ENCODE results near the gene ZNF462.

Gene ZNF462

GRCh38 chr9:106920701-106921283, 57.8 kb downstream of the ZNF462 start:
- peaks cover 36% of the 10 kb centered on the region for H3K36me3 ChIP-seq (ENCODE audit: insufficient read depth, insufficient read length, low read length)
- peaks cover 6% of the 10 kb centered on the region for H3K9me3 ChIP-seq (ENCODE audit: insufficient read depth, low read length)
- no peak overlapping the region for H3K4me3 ChIP-seq (ENCODE audit: insufficient read length, low read depth)
- no peak for TF ChIP-seq YY1 (IDR thresholded peaks at IDR 0.05; ENCODE audit: insufficient read depth, insufficient read length)
- TF ChIP-seq ZNF274 (IDR thresholded peaks at IDR 0.05; ENCODE audit: low read depth, low read length) = no peak
- no peak for TF ChIP-seq SUZ12 (IDR thresholded peaks at IDR 0.05; ENCODE audit: extremely low read depth, insufficient read depth, insufficient read length)
- no peaks in the 10 kb centered on the region for H3K27me3 ChIP-seq (ENCODE audit: insufficient read depth, insufficient read length)
- H3K9ac ChIP-seq (ENCODE audit: insufficient read length, low read depth) = no peak overlapping the region
- peaks cover 3% of the 10 kb centered on the region for H3K4me1 ChIP-seq (ENCODE audit: insufficient read depth, insufficient read length)
- no peak for DNase-seq (ENCODE audit: low read depth, low spot score)

- Histone ChIP-seq H3K4me1 (ENCODE audit: insufficient read depth, insufficient read length) (peaks cover 3% of the 10 kb centered on the region), H3K27me3 (ENCODE audit: insufficient read depth, insufficient read length) (no peaks in the 10 kb centered on the region), H3K4me3 (ENCODE audit: insufficient read length, low read depth) (no peak overlapping the region), H3K9ac (ENCODE audit: insufficient read length, low read depth) (no peak overlapping the region), H3K36me3 (ENCODE audit: insufficient read depth, insufficient read length, low read length) (peaks cover 40% of the 10 kb centered on the region), H3K9me3 (ENCODE audit: insufficient read depth, low read length) (peaks cover 6% of the 10 kb centered on the region)
- no peak for DNase-seq (ENCODE audit: low read depth, low spot score)
- TF ChIP-seq YY1 (IDR thresholded peaks at IDR 0.05; ENCODE audit: insufficient read depth, insufficient read length) (peak; percentile 71), SUZ12 (IDR thresholded peaks at IDR 0.05; ENCODE audit: extremely low read depth, insufficient read depth, insufficient read length) (no peak), ZNF274 (IDR thresholded peaks at IDR 0.05; ENCODE audit: low read depth, low read length) (no peak)
Measured at GRCh38 chr9:106921341-106921899, 58.5 kb downstream of the ZNF462 start.

- Histone ChIP-seq H3K36me3 (ENCODE audit: insufficient read depth, insufficient read length, low read length) (peaks cover 45% of the 10 kb centered on the region), H3K27me3 (ENCODE audit: insufficient read depth, insufficient read length) (no peaks in the 10 kb centered on the region), H3K9me3 (ENCODE audit: insufficient read depth, low read length) (peaks cover 2% of the 10 kb centered on the region), H3K4me3 (ENCODE audit: insufficient read length, low read depth) (no peak overlapping the region), H3K9ac (ENCODE audit: insufficient read length, low read depth) (no peak overlapping the region), H3K4me1 (ENCODE audit: insufficient read depth, insufficient read length) (peaks cover 3% of the 10 kb centered on the region)
- no peak for DNase-seq (ENCODE audit: low read depth, low spot score)
- TF ChIP-seq ZNF274 (IDR thresholded peaks at IDR 0.05; ENCODE audit: low read depth, low read length) (no peak), SUZ12 (IDR thresholded peaks at IDR 0.05; ENCODE audit: extremely low read depth, insufficient read depth, insufficient read length) (no peak), YY1 (IDR thresholded peaks at IDR 0.05; ENCODE audit: insufficient read depth, insufficient read length) (no peak)
Measured at GRCh38 chr9:106922026-106922425, 59.1 kb downstream of the ZNF462 start.

- Histone ChIP-seq H3K27me3 (ENCODE audit: insufficient read depth, insufficient read length) (no peaks in the 10 kb centered on the region), H3K9me3 (ENCODE audit: insufficient read depth, low read length) (no peaks in the 10 kb centered on the region; the same call in 1 of the 2 replicates), H3K4me3 (ENCODE audit: insufficient read length, low read depth) (no peak overlapping the region), H3K9ac (ENCODE audit: insufficient read length, low read depth) (no peak overlapping the region), H3K36me3 (ENCODE audit: insufficient read depth, insufficient read length, low read length) (peaks cover 73% of the 10 kb centered on the region), H3K4me1 (ENCODE audit: insufficient read depth, insufficient read length) (peaks cover 3% of the 10 kb centered on the region)
- no peak for TF ChIP-seq SUZ12 (IDR thresholded peaks at IDR 0.05; ENCODE audit: extremely low read depth, insufficient read depth, insufficient read length)
- no peak for TF ChIP-seq YY1 (IDR thresholded peaks at IDR 0.05; ENCODE audit: insufficient read depth, insufficient read length)
- no peak for TF ChIP-seq ZNF274 (IDR thresholded peaks at IDR 0.05; ENCODE audit: low read depth, low read length)
- DNase-seq (ENCODE audit: low read depth, low spot score) = no peak
Measured at GRCh38 chr9:106925392-106925791, 62.4 kb downstream of the ZNF462 start.

- no peak overlapping the region for H3K4me3 ChIP-seq (ENCODE audit: insufficient read length, low read depth)
- H3K4me1 ChIP-seq (ENCODE audit: insufficient read depth, insufficient read length) = no peaks in the 10 kb centered on the region
- H3K9me3 ChIP-seq (ENCODE audit: insufficient read depth, low read length) = no peaks in the 10 kb centered on the region; the same call in 1 of the 2 replicates
- H3K9ac ChIP-seq (ENCODE audit: insufficient read length, low read depth) = no peak overlapping the region
- no peak for DNase-seq (ENCODE audit: low read depth, low spot score)
- H3K36me3 ChIP-seq (ENCODE audit: insufficient read depth, insufficient read length, low read length) = peaks cover 95% of the 10 kb centered on the region
- TF ChIP-seq ZNF274 (IDR thresholded peaks at IDR 0.05; ENCODE audit: low read depth, low read length) (no peak), YY1 (IDR thresholded peaks at IDR 0.05; ENCODE audit: insufficient read depth, insufficient read length) (no peak), SUZ12 (IDR thresholded peaks at IDR 0.05; ENCODE audit: extremely low read depth, insufficient read depth, insufficient read length) (no peak)
- H3K27me3 ChIP-seq (ENCODE audit: insufficient read depth, insufficient read length) = no peaks in the 10 kb centered on the region
Measured at GRCh38 chr9:106927916-106928315, 65.0 kb downstream of the ZNF462 start.

- no peaks in the 10 kb centered on the region for H3K27me3 ChIP-seq (ENCODE audit: insufficient read depth, insufficient read length)
- peaks cover 91% of the 10 kb centered on the region for H3K36me3 ChIP-seq (ENCODE audit: insufficient read depth, insufficient read length, low read length)
- no peak overlapping the region for H3K9ac ChIP-seq (ENCODE audit: insufficient read length, low read depth)
- TF ChIP-seq YY1 (IDR thresholded peaks at IDR 0.05; ENCODE audit: insufficient read depth, insufficient read length) (no peak), SUZ12 (IDR thresholded peaks at IDR 0.05; ENCODE audit: extremely low read depth, insufficient read depth, insufficient read length) (no peak), ZNF274 (IDR thresholded peaks at IDR 0.05; ENCODE audit: low read depth, low read length) (no peak)
- DNase-seq (ENCODE audit: low read depth, low spot score) = no peak
- no peaks in the 10 kb centered on the region for H3K4me1 ChIP-seq (ENCODE audit: insufficient read depth, insufficient read length)
- no peak overlapping the region for H3K4me3 ChIP-seq (ENCODE audit: insufficient read length, low read depth)
- no peaks in the 10 kb centered on the region; the same call in 1 of the 2 replicates for H3K9me3 ChIP-seq (ENCODE audit: insufficient read depth, low read length)
Measured at GRCh38 chr9:106928350-106928749, 65.4 kb downstream of the ZNF462 start.

- Histone ChIP-seq H3K9me3 (ENCODE audit: insufficient read depth, low read length) (no peaks in the 10 kb centered on the region; the same call in 1 of the 2 replicates), H3K4me1 (ENCODE audit: insufficient read depth, insufficient read length) (no peaks in the 10 kb centered on the region), H3K27me3 (ENCODE audit: insufficient read depth, insufficient read length) (no peaks in the 10 kb centered on the region), H3K36me3 (ENCODE audit: insufficient read depth, insufficient read length, low read length) (peaks cover 88% of the 10 kb centered on the region), H3K9ac (ENCODE audit: insufficient read length, low read depth) (no peak overlapping the region), H3K4me3 (ENCODE audit: insufficient read length, low read depth) (no peak overlapping the region)
- TF ChIP-seq ZNF274 (IDR thresholded peaks at IDR 0.05; ENCODE audit: low read depth, low read length) (no peak), SUZ12 (IDR thresholded peaks at IDR 0.05; ENCODE audit: extremely low read depth, insufficient read depth, insufficient read length) (no peak)
- no peak for DNase-seq (ENCODE audit: low read depth, low spot score)
Measured at GRCh38 chr9:106929471-106930177, 66.7 kb downstream of the ZNF462 start.
